Caco-2 (cell line): ENCODE data around the gene SESN1. TPM values are rescaled to one million over a fixed set of nuclear protein-coding genes. Genes with fewer than 3 reads are reported as not detected.
"Not testable (repeated sequence)": the region's sequence is repeated elsewhere in the genome, so short reads cannot be mapped to it uniquely, and the experiment has no call there.

Source experiments
- BruUV-seq: library from RNA; stranded (reverse); fragments of 400-500 nt; replicated peaks from 2 replicates; lab custom pipeline; 2021; lab: Mats Ljungman, UMichigan
- CTCF ChIA-PET: fragments of 300-600 bp; sonication (Branson Sonifier 250); formaldehyde crosslinking; loops from one replicate; lab custom pipeline; 2022; ENCODE audit warnings: antibody characterized with exemption; lab: Charles Lee
- POLR2A ChIA-PET: fragments of 300-600 bp; sonication (Branson Sonifier 250); formaldehyde crosslinking; loops from one replicate; lab custom pipeline; 2022; ENCODE audit warnings: antibody characterized with exemption; lab: Charles Lee
- DNase-seq, 2 experiments: peaks; one replicate each; pipeline versions ENCODE4 v3.0.0 to v3.0.0-alpha.2; 2020 to 2022
- H3K27me3 ChIP-seq: replicated peaks from 2 replicates; pipeline ENCODE4 v1.6.0; 2011; ENCODE audit warnings: low read length; ENCODE audit not compliant: control insufficient read depth, insufficient read depth
- H3K36me3 ChIP-seq: 2 replicates; pipeline ENCODE4 v1.5.1; 2011; ENCODE audit warnings: low read length; ENCODE audit not compliant: control insufficient read depth, insufficient read depth
- H3K4me1 ChIP-seq: fragments of 250-450 bp; sonication (Bioruptor Pico); 2 replicates; pipeline ENCODE4 v1.5.1; 2020; ENCODE audit warnings: mild to moderate bottlenecking
- H3K4me3 ChIP-seq: 2 replicates; pipeline ENCODE4 v1.5.1; 2011; ENCODE audit warnings: low read depth, mild to moderate bottlenecking, control low read depth, low read length
- H3K9me3 ChIP-seq: fragments of 250-450 bp; sonication (Bioruptor Pico); 2 replicates; pipeline ENCODE4 v1.5.1; 2020; ENCODE audit warnings: mild to moderate bottlenecking, moderate library complexity
- H3K27ac Mint-ChIP-seq: one replicate; pipeline ENCODE4 v1.8.0; 2022; ENCODE audit warnings: mixed read lengths; ENCODE audit not compliant: unreplicated experiment
- H3K27me3 Mint-ChIP-seq: one replicate; pipeline ENCODE4 v1.8.0; 2022; ENCODE audit warnings: mixed read lengths; ENCODE audit not compliant: insufficient read depth, unreplicated experiment
- H3K36me3 Mint-ChIP-seq: one replicate; pipeline ENCODE4 v1.8.0; 2022; ENCODE audit warnings: mild to moderate bottlenecking, mixed read lengths; ENCODE audit not compliant: insufficient read depth, unreplicated experiment
- H3K4me1 Mint-ChIP-seq: one replicate; pipeline ENCODE4 v1.8.0; 2022; ENCODE audit warnings: low read depth, mixed read lengths; ENCODE audit not compliant: unreplicated experiment
- H3K4me3 Mint-ChIP-seq: one replicate; pipeline ENCODE4 v1.8.0; 2022; ENCODE audit warnings: mild to moderate bottlenecking, moderate library complexity, mixed read lengths; ENCODE audit not compliant: unreplicated experiment
- H3K9me3 Mint-ChIP-seq: one replicate; pipeline ENCODE4 v1.8.0; 2022; ENCODE audit warnings: mixed read lengths; ENCODE audit not compliant: unreplicated experiment
- intact Hi-C: fragments of 100-400 bp; cut with micrococcal nuclease; formaldehyde crosslinking; loops from one replicate; pipeline ENCODE4 v1.10.0; 2022; ENCODE audit not compliant: unreplicated experiment
- total RNA-seq: library from RNA; stranded (reverse); gene quantifications from 2 replicates; pipeline ENCODE4 v1.2.3, GENCODE V29; 2022
- TF ChIP-seq, protein P1 (sequence below), 2 experiments: fragments of 200-600 bp in 1 of 2; IDR thresholded peaks; 1 replicate in 1 of 2; 2 replicates in 1 of 2; pipeline versions ENCODE4 v1.5.1 to v1.8.0; 2011 to 2022; ENCODE audit warnings: antibody characterized with exemption in 1 of 2, control low read depth in 1 of 2, inconsistent platforms in 1 of 2, low read depth in 1 of 2, low read length in 1 of 2, mild to moderate bottlenecking in 1 of 2, moderate library complexity in 1 of 2; ENCODE audit not compliant: insufficient read depth in 1 of 2, severe bottlenecking in 1 of 2, unreplicated experiment in 1 of 2

SESN1 gene
- total RNA-seq, 1 experiment from 2014 or later, result 21.9 TPM

DNA sequence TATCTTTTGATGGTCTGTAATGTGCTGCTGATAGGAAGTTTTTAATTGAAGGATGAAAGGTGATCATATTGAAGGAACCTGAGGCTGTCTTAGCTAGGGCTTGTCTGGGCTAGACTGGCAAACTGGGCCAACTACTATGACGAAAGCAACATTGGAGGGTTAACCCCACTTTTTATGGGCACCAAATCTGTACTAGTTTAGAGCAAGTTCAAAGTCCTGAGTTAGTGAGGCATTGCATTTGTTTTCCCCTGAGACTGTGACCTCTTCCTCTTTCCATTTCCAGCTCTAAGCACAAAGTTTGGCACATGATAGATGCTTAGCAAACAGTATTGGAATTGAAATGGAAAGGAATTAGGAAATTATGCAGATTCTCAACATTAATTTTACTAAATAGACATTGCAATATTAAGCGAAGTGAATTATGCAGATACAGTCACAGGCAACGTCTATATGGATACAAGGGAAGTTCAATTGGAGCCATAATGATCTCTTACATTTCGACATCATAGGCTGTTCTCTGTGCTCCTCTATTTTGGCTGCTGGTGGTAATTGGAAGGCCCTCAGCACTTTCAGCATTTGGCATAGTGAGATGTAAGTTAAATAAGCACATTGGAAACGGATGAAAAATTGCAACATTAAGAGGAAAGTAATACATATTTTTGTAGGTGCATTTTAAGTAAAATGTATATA lies 22.8 kb upstream of the SESN1 start:
- no peak for DNase-seq
- Histone ChIP-seq H3K4me3 (no peak overlapping the region), H3K27me3 (no peaks in the 10 kb centered on the region), H3K4me1 (0 out of 2 replicates have a peak, but pooled peaks cover 9% of the 10 kb centered on the region), H3K36me3 (no peaks in the 10 kb centered on the region), H3K9me3 (no peaks in the 10 kb centered on the region)
- TF ChIP-seq, protein P1, sequence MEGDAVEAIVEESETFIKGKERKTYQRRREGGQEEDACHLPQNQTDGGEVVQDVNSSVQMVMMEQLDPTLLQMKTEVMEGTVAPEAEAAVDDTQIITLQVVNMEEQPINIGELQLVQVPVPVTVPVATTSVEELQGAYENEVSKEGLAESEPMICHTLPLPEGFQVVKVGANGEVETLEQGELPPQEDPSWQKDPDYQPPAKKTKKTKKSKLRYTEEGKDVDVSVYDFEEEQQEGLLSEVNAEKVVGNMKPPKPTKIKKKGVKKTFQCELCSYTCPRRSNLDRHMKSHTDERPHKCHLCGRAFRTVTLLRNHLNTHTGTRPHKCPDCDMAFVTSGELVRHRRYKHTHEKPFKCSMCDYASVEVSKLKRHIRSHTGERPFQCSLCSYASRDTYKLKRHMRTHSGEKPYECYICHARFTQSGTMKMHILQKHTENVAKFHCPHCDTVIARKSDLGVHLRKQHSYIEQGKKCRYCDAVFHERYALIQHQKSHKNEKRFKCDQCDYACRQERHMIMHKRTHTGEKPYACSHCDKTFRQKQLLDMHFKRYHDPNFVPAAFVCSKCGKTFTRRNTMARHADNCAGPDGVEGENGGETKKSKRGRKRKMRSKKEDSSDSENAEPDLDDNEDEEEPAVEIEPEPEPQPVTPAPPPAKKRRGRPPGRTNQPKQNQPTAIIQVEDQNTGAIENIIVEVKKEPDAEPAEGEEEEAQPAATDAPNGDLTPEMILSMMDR (IDR thresholded peaks at IDR 0.05; ENCODE audit: insufficient read depth in 1 of 2, low read depth in 1 of 2, low read length in 1 of 2, severe bottlenecking in 1 of 2, unreplicated experiment in 1 of 2), result no peak
- Mint-ChIP-seq H3K27ac (no peak overlapping the region), H3K4me1 (peaks cover 15% of the 10 kb centered on the region), H3K36me3 (no peaks in the 10 kb centered on the region), H3K27me3 (no peaks in the 10 kb centered on the region), H3K4me3 (no peak overlapping the region), H3K9me3 (no peaks in the 10 kb centered on the region)
- intact Hi-C loops, result no loop called here
- ChIA-PET CTCF (no interaction called here), POLR2A (no interaction called here)
- no TSS peak for BruUV-seq

DNA sequence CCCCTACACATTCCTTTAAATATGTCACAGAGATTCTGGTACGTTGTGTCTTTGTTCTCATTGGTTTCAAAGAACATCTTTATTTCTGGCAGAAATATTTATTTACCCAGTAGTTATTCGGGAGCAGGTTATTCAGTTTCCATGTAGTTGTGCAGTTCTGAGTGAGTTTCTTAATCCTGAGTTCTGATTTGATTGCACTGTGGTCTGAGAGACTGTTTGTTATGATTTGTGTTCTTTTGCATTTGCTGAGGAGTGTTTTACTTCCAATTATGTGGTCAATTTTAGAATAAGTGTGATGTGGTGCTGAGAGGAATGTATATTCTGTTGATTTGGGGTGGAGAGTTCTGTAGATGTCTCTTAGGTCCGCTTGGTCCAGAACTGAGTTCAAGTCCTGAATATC lies 18.0 kb upstream of the SESN1 start:
- H3K4me1 ChIP-seq, H3K27me3 Mint-ChIP-seq, H3K36me3 Mint-ChIP-seq, H3K4me1 Mint-ChIP-seq, POLR2A ChIA-PET, H3K36me3 ChIP-seq, H3K4me3 ChIP-seq, H3K27ac Mint-ChIP-seq, H3K9me3 ChIP-seq, H3K9me3 Mint-ChIP-seq, intact Hi-C loops, CTCF ChIA-PET, H3K27me3 ChIP-seq, BruUV-seq, H3K4me3 Mint-ChIP-seq, DNase-seq: not testable (repeated sequence)

DNA sequence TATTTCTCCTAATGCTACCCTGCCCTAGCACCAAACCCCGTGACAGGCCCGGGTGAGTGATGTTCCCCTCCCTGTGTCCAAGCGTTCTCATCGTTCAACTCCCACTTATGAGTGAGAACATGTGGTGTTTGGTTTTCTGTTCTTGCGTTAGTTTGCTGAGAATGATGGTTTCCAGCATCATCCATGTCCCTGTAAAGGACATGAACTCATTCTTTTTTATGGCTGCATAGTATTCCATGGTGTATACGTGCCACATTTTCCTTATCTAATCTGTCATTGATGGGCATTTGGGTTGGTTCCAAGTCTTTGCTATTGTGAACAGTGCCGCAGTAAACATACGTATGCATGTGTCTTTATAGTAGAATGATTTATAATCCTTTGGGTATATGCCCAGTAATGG lies 15.0 kb upstream of the SESN1 start:
- H3K4me1 ChIP-seq, POLR2A ChIA-PET, CTCF ChIA-PET, intact Hi-C loops, H3K27me3 Mint-ChIP-seq, H3K9me3 Mint-ChIP-seq, H3K9me3 ChIP-seq, H3K36me3 Mint-ChIP-seq, H3K36me3 ChIP-seq, BruUV-seq, DNase-seq, H3K4me1 Mint-ChIP-seq, H3K4me3 Mint-ChIP-seq, H3K27ac Mint-ChIP-seq, H3K4me3 ChIP-seq, H3K27me3 ChIP-seq: not testable (repeated sequence)

DNA sequence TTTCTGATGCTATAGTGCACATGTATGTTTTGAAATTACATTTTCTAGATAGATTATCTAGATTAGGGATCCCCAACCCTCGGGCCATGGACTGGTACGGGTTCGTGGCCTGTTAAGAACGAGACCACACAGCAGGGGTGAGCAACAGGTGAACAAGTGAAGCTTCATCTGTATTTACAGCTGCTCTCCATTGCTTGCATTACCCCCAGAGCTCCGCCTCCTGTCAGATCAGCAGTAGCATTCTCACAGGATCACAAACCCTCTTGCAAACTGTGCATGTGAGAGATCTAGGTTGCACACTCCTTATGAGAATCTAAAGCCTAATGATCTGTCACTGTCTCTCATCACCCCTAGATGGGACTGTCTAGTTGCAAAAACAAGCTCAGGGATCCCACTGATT lies 11.0 kb upstream of the SESN1 start:
- TF ChIP-seq, protein P1 (IDR thresholded peaks at IDR 0.05; ENCODE audit: insufficient read depth in 1 of 2, low read depth in 1 of 2, low read length in 1 of 2, severe bottlenecking in 1 of 2, unreplicated experiment in 1 of 2), result no peak
- intact Hi-C loops, result no loop called here
- Mint-ChIP-seq H3K27ac (no peak overlapping the region), H3K4me1 (no peaks in the 10 kb centered on the region), H3K27me3 (no peaks in the 10 kb centered on the region), H3K9me3 (no peaks in the 10 kb centered on the region), H3K36me3 (no peaks in the 10 kb centered on the region), H3K4me3 (no peak overlapping the region)
- H3K4me3 ChIP-seq, result no peak overlapping the region
- H3K27me3 ChIP-seq, result no peaks in the 10 kb centered on the region
- ChIA-PET POLR2A (no interaction called here), CTCF (interaction anchor here (0.6 kb wide), 1 partner anchor 195 kb away, joined by 4 read pairs; no protein-coding TSS in a partner anchor)
- no TSS peak for BruUV-seq
- H3K9me3 ChIP-seq, result no peaks in the 10 kb centered on the region
- no peak for DNase-seq
- H3K4me1 ChIP-seq, result no peaks in the 10 kb centered on the region
- no peaks in the 10 kb centered on the region for H3K36me3 ChIP-seq
